Activated T-helper 1 cell treated with anti-CD3 and anti-CD28 coated beads, Interleukin-12 subunit alpha, Interleukin-12 subunit beta, Interleukin-2, Interleukin-4 antibody, amounts not matched to agents 30 ng/mL and 10 ng/mL and 1 ng/mL, durations not matched to agents 14 hours and 24 hours and 36 hours (primary cell): ENCODE results near the gene TSPAN5. TPM values are rescaled to one million over a fixed set of nuclear protein-coding genes. Genes with fewer than 3 reads are reported as not detected.
A peak's percentile ranks its signal among the peaks of the same experiment; 100 is the strongest.

Source experiments
- DNase-seq: peaks from one replicate; pipeline ENCODE4 v3.0.0; 2021; ENCODE audit warnings: low spot score
- H3K27ac Mint-ChIP-seq: one replicate; pipeline ENCODE4 v1.8.0; 2021; ENCODE audit warnings: mild to moderate bottlenecking, mixed read lengths
- H3K27me3 Mint-ChIP-seq: one replicate; pipeline ENCODE4 v1.8.0; 2022; ENCODE audit warnings: mild to moderate bottlenecking, moderate library complexity, mixed read lengths; ENCODE audit not compliant: insufficient read depth
- H3K36me3 Mint-ChIP-seq: one replicate; pipeline ENCODE4 v1.8.0; 2021; ENCODE audit warnings: low read depth, mixed read lengths
- H3K4me1 Mint-ChIP-seq: one replicate; pipeline ENCODE4 v1.8.0; 2021; ENCODE audit warnings: low read depth, mixed read lengths
- H3K4me3 Mint-ChIP-seq: one replicate; pipeline ENCODE4 v1.8.0; 2021; ENCODE audit warnings: mild to moderate bottlenecking, moderate library complexity, mixed read lengths
- H3K9me3 Mint-ChIP-seq: one replicate; pipeline ENCODE4 v1.8.0; 2021; ENCODE audit warnings: mixed read lengths
- intact Hi-C: fragments of 100-400 bp; cut with micrococcal nuclease; formaldehyde crosslinking; loops from one replicate; pipeline ENCODE4 v1.15.1; 2024
- total RNA-seq: library from RNA; stranded (reverse); gene quantifications from 2 replicates; pipeline ENCODE4 v1.2.3, GENCODE V29; 2022

TSPAN5 gene
- total RNA-seq, 1 donor from 2014 or later, result 34.1 TPM

DNA sequence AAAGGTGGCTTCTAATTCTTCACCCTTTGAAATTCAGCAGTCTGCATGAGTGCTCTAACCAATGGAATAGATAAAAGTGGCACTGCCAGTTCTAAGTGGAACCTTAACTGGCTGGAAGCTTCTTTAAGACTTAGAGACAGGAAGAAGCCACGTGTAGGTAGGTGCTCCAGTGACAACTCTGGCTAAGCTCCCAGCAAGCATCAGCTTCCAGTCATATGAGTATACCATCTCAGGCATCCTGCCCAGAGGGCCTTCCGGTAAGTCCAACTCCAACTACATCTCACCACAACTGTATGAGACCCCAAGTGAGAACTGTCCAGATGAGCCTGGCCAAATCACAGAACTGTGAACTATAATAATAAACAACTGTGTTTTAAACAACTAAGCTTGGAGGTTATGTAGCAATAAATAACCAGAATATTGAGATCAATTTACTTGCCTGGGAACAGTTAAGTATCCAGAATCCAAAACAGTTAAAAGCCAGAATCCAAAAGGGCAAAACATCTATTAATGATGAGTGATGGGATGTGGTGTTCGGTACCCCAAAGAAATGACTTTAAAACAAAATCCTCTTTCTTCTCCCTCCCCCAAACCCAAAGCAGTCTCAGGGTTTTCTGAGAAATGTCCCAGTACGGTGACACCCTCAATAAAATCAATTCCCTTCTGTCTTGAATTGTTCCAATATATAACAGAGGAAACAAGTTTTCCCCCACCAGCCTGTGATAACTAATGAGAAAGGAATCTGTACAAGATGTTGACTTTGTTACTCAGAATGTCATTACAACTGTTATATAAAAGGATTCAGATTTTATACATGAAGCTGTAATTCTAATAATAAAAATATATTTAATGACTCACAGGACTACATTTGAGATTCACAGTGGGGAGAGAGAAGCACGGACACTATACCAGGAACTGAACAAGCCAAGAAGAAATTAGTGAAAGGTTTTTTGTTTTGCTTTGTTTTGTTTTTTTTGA is 4.2 kb downstream of the TSPAN5 start:
- intact Hi-C loops, result no loop called here

DNA sequence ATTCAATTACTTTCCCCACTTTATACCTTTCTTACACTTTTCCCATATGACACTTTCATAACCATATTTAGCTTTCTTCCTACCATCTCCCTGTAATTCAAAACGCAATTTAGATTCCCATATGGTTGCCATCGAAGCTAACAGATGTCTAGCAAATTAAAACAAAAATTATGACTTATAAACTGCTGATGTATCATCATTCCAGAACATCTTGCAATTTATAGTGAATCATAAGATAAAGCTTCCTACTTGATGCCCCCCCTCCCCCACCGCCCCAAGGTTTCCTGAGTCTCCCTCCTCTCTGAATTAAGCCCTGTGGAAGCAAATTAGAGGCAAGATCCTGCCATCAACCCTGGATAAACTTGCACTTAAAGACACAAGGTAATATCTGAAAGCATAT is 5.4 kb downstream of the TSPAN5 start:
- Mint-ChIP-seq H3K4me3 (no peak overlapping the region), H3K9me3 (no peaks in the 10 kb centered on the region), H3K4me1 (peaks cover 77% of the 10 kb centered on the region), H3K36me3 (peaks cover 30% of the 10 kb centered on the region), H3K27ac (no peak overlapping the region), H3K27me3 (no peaks in the 10 kb centered on the region)
- intact Hi-C loops, result no loop called here
- DNase-seq, result no peak

More for the DNA sequence above, 4.2 kb downstream of the TSPAN5 start:
- H3K27ac Mint-ChIP-seq, result no peak overlapping the region
- DNase-seq, result no peak
- peak overlapping the region; percentile 1 for H3K4me3 Mint-ChIP-seq
- no peaks in the 10 kb centered on the region for H3K9me3 Mint-ChIP-seq
- peaks cover 30% of the 10 kb centered on the region for H3K36me3 Mint-ChIP-seq
- peaks cover 70% of the 10 kb centered on the region for H3K4me1 Mint-ChIP-seq
- no peaks in the 10 kb centered on the region for H3K27me3 Mint-ChIP-seq

DNA sequence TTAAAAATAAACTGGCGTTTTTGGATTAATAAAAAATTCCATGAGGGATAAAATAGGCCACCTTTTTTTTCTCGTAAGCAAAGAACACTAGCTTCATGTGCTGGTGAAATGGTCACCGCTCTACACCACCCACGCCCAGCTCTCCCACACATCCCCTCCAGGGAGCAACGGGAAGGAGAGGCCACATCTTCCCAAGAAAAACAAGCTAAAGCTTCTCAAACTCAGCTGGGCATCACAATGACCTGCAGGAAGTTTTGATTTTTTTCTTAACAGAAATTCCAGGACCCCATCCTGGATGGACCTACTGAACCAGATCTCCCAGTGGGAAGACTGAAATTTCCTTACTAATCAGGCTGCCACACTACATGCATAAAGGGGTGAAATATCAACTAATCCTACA is 9.8 kb downstream of the TSPAN5 start:
- H3K27me3 Mint-ChIP-seq, result no peaks in the 10 kb centered on the region
- DNase-seq, result no peak
- intact Hi-C loops, result no loop called here
- H3K9me3 Mint-ChIP-seq, result no peaks in the 10 kb centered on the region
- peaks cover 73% of the 10 kb centered on the region for H3K4me1 Mint-ChIP-seq
- no peak overlapping the region for H3K4me3 Mint-ChIP-seq
- no peak overlapping the region for H3K27ac Mint-ChIP-seq
- peaks cover 21% of the 10 kb centered on the region for H3K36me3 Mint-ChIP-seq

DNA sequence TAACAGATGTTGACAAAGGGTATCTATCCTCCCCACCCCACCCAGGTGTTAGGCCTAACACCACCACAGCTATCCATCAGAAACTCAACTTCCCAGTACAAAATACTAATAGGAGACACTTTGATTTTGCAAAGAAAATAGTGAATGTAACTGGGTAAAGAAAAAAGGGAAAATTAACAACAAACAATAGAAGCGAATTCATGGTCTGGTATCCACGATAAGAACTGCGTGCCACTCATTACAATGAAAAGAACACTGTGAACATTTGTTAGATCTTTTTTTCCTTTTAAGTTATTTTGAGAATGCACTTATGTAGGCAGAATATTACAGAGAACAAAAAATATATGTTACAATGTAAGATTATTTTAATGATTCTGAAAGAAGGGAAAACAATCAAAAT is 12.0 kb downstream of the TSPAN5 start:
- Mint-ChIP-seq H3K4me3 (no peak overlapping the region), H3K27me3 (no peaks in the 10 kb centered on the region), H3K27ac (no peak overlapping the region), H3K9me3 (no peaks in the 10 kb centered on the region), H3K36me3 (peaks cover 16% of the 10 kb centered on the region), H3K4me1 (peaks cover 82% of the 10 kb centered on the region)
- intact Hi-C loops, result no loop called here
- DNase-seq, result no peak

DNA sequence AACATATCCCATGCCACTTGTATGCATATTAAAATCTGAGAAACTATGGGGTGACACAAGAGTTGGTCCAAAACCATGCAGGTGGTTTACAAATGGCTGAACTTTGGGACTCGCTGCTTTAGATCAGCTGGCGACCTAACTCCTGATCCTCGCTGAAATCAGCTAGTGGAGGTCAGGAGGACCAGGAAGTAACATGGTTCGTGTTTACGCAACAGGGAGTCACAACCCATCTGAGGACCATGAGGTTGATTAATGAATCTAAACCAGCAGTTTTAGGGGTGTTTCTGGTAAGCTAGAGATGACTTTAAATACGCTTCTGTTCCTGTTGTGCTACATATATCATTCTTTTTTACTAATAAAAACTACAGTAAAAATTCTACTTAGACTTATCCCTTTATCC is 12.9 kb downstream of the TSPAN5 start:
- Mint-ChIP-seq H3K36me3 (peaks cover 9% of the 10 kb centered on the region), H3K9me3 (no peaks in the 10 kb centered on the region), H3K4me3 (no peak overlapping the region), H3K27me3 (no peaks in the 10 kb centered on the region), H3K27ac (no peak overlapping the region), H3K4me1 (peaks cover 84% of the 10 kb centered on the region)
- no peak for DNase-seq
- intact Hi-C loops, result no loop called here

DNA sequence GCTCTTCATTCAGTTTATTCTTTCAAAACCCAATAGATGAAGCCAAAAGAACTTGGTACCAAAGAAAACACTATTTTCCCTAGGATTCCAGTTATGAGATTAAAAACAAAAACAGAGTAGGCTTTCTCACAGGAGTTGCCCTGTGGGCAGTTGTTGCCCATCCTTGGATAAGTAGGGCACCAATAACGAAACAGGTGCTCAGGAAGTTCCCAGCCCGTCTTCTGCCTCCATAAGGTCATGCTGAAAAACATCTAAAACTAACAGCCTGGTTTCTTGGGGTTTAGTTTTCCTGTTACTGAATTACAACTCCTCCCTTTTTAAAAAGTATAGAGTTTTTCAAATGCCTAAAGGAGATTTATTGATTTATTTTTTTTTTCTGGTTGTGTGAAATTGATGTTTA is 14.7 kb downstream of the TSPAN5 start:
- intact Hi-C loops, result loop anchor here (1.0 kb wide), 1 partner anchor 14 kb away; no protein-coding TSS in a partner anchor
- Mint-ChIP-seq H3K27ac (peak overlapping the region; percentile 80), H3K4me1 (peaks cover 84% of the 10 kb centered on the region)

DNA sequence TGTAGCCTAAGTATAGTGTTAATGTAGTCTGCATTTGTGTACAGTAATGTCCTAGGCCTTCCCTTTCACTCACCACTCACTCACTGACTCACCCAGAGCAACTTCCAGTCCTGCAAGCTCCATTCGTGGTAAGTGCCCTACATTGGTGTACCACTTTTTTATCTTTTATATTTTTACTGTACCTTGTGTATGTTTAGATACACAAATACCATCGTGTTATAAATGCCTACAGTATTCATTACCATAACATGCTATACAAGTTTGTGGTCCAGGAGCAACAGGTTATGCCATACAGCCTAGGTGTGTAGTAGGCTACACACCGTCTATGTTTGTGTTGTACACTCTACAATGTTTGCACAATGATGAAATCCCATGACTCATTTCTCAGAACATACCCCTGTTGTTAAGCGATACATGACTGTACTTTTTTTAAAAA is 15.4 kb downstream of the TSPAN5 start:
- no peak for DNase-seq
- intact Hi-C loops, result loop anchor here (1.0 kb wide), 1 partner anchor 14 kb away; no protein-coding TSS in a partner anchor
- Mint-ChIP-seq H3K9me3 (no peaks in the 10 kb centered on the region), H3K4me1 (peaks cover 81% of the 10 kb centered on the region), H3K4me3 (no peak overlapping the region), H3K27ac (no peak overlapping the region), H3K27me3 (no peaks in the 10 kb centered on the region), H3K36me3 (peaks cover 9% of the 10 kb centered on the region)

More for the DNA sequence above, 14.7 kb downstream of the TSPAN5 start:
- peaks cover 9% of the 10 kb centered on the region for H3K36me3 Mint-ChIP-seq
- no peak for DNase-seq
- H3K4me3 Mint-ChIP-seq, result peak overlapping the region; percentile 53
- H3K27me3 Mint-ChIP-seq, result no peaks in the 10 kb centered on the region
- H3K9me3 Mint-ChIP-seq, result no peaks in the 10 kb centered on the region

DNA sequence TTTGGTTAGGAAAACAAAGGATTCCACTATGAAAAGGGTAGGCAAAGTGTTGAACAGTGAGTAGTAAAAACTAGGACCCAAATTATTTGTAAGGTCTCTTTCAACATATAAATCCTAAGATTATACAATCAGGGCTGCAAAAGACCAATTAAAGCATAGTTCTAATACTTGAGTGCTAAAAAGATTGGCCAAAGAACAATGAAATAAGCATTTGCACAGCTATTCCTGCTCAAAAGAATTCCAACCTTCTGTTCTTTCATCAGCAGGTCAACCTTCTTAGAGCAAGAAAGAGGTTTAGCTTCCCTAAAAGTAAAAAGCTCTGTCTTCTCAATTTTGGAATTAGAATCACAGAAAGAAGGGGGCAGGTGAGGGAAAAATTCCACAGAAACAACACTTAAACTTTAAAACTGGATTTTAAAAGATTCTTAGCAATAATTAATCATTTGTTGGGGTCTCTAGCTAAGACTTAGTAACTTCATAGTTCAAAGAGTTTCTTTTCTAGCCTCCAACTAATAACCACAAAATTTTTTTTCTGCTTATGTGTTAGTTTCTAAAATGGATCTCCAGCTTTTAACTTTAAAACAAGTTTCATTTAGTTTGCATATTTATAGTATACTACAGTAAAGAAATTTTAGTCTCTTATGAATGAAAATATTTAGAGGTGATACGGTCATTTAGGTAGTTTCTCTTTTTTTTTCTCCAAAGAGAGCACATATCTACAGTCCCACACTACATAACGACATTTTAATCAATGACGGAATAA is 16.3 kb downstream of the TSPAN5 start:
- Mint-ChIP-seq H3K27me3 (no peaks in the 10 kb centered on the region), H3K4me1 (peaks cover 76% of the 10 kb centered on the region), H3K4me3 (no peak overlapping the region), H3K36me3 (peaks cover 9% of the 10 kb centered on the region), H3K9me3 (no peaks in the 10 kb centered on the region), H3K27ac (no peak overlapping the region)
- intact Hi-C loops, result no loop called here
- no peak for DNase-seq

DNA sequence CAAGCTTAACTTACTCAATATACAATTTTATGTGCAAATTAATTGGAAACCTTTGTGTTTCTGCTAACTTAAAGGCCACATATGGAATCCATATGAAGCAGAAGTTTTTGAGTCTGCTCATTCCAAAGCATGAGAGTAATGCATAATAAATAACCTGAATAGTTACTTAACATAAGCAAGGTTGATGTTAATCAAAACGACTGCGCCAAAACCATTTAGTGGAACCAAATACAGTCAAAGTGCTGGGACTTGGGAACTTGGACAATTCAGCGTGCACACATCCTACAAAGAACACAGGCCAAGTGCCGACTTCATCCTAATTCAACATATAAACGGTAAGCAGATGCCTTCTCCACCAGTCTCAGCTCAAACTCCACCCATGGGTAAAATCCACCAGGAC is 17.0 kb downstream of the TSPAN5 start:
- no peaks in the 10 kb centered on the region for H3K9me3 Mint-ChIP-seq
- peaks cover 71% of the 10 kb centered on the region for H3K4me1 Mint-ChIP-seq
- H3K27me3 Mint-ChIP-seq, result no peaks in the 10 kb centered on the region
- H3K36me3 Mint-ChIP-seq, result peaks cover 9% of the 10 kb centered on the region
- H3K27ac Mint-ChIP-seq, result no peak overlapping the region
- intact Hi-C loops, result no loop called here
- DNase-seq, result no peak
- H3K4me3 Mint-ChIP-seq, result no peak overlapping the region

DNA sequence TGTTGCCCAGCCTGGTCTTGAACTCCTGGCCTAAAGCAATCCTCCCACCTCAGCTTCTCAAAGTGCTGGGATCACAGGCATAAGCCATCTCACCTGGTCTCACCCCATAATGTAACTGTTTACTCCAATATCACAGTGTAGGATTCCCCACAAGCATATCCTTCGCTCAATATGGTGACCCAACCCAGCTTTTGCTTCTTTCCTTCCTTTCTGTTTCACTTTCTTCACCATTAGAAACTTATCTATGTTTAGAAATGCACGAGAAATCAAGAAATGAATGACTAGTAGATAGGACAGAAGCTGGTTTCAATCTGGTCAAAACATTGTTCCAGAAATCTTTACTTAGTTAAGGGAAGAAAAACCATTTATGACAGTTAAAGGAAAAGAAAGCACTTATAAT is 18.9 kb downstream of the TSPAN5 start:
- Mint-ChIP-seq H3K27me3 (no peaks in the 10 kb centered on the region), H3K27ac (peak overlapping the region; percentile 90), H3K9me3 (no peaks in the 10 kb centered on the region), H3K4me3 (peak overlapping the region; percentile 79), H3K4me1 (peaks cover 58% of the 10 kb centered on the region), H3K36me3 (peaks cover 17% of the 10 kb centered on the region)
- no peak for DNase-seq
- intact Hi-C loops, result loop anchor here (1.0 to 2.0 kb wide), 3 partner anchors 17 to 37 kb away; no protein-coding TSS in a partner anchor

DNA sequence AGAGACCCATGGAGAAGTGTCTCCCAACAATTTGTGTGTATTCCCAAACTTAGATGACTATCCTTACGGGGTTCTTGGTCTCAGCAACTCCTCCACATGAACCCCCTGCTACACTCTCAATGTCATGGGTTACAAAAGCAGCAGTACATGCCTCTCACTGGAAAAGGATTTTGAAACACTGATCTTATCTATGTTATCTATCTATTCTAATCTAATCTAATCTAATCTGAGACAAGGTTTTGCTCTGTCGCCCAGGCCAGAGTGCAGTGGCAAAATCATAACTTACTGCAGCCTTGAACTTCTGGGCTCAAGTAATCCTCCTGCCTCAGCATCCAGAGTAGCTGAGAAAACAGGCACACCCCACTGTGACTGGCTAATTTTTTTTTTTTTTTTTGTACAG is 19.3 kb downstream of the TSPAN5 start:
- H3K4me1 Mint-ChIP-seq, result peaks cover 54% of the 10 kb centered on the region

DNA sequence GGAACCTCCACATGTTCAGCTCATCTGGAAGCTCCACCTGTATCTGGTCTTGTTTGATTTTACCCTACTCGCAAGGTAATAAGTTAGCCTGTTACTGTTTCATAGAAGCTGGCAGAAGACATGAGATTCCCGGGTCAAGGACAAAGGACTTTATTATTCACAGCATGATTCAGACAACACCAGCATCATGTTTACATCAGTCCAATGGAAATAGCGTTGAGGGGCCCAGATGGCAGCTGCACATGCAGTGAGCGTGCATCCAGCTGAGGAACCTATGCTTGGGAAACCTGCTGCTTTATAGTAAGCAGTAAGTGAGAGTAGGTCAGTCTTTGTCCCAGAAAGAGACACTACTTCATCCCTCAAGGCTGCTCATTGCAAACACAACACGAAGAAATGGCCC is 19.8 kb downstream of the TSPAN5 start:
- Mint-ChIP-seq H3K4me1 (peaks cover 49% of the 10 kb centered on the region), H3K9me3 (no peaks in the 10 kb centered on the region), H3K36me3 (peaks cover 17% of the 10 kb centered on the region), H3K27me3 (no peaks in the 10 kb centered on the region), H3K27ac (peak overlapping the region; percentile 42), H3K4me3 (no peak overlapping the region)
- intact Hi-C loops, result loop anchor here (1.0 to 2.0 kb wide), 3 partner anchors 16 to 36 kb away; no protein-coding TSS in a partner anchor
- DNase-seq, result no peak

More for the DNA sequence above, 19.3 kb downstream of the TSPAN5 start:
- no peak for DNase-seq
- Mint-ChIP-seq H3K9me3 (no peaks in the 10 kb centered on the region), H3K27ac (peak overlapping the region; percentile 90), H3K36me3 (peaks cover 18% of the 10 kb centered on the region), H3K27me3 (no peaks in the 10 kb centered on the region), H3K4me3 (peak overlapping the region; percentile 79)
- intact Hi-C loops, result loop anchor here (1.0 to 2.0 kb wide), 3 partner anchors 16 to 36 kb away; no protein-coding TSS in a partner anchor
